Parathyroid adenoma (tissue), 2 donors: ENCODE data around the gene MYL5.

Experiments
- H2AFZ ChIP-seq: fragments of 300-600 bp; sonication (generic); one replicate; pipeline ENCODE4 v1.7.0; 2017; ENCODE audit warnings: antibody characterized with exemption, mild to moderate bottlenecking
- H3K27ac ChIP-seq: fragments of 300-600 bp; sonication (generic); one replicate; pipeline ENCODE4 v1.7.0; 2017
- H3K27me3 ChIP-seq: fragments of 300-600 bp; sonication (generic); one replicate; pipeline ENCODE4 v1.7.0; 2017; ENCODE audit warnings: low read length; ENCODE audit not compliant: control insufficient read depth, insufficient read depth
- H3K36me3 ChIP-seq: fragments of 300-600 bp; sonication (generic); one replicate; pipeline ENCODE4 v1.7.0; 2017; ENCODE audit warnings: low read length; ENCODE audit not compliant: control insufficient read depth, insufficient read depth
- H3K4me1 ChIP-seq: fragments of 300-600 bp; sonication (generic); one replicate; pipeline ENCODE4 v1.7.0; 2017; ENCODE audit warnings: control low read depth
- H3K4me2 ChIP-seq: fragments of 300-600 bp; sonication (generic); one replicate; pipeline ENCODE4 v1.7.0; 2017; ENCODE audit warnings: low read length
- H3K4me3 ChIP-seq: fragments of 300-600 bp; sonication (generic); one replicate; pipeline ENCODE4 v1.7.0; 2017; ENCODE audit warnings: low read depth, low read length
- H3K79me2 ChIP-seq: fragments of 300-600 bp; sonication (generic); one replicate; pipeline ENCODE4 v1.7.0; 2017; ENCODE audit warnings: control low read depth
- H3K9ac ChIP-seq: fragments of 300-600 bp; sonication (generic); one replicate; pipeline ENCODE4 v1.7.0; 2017; ENCODE audit warnings: mild to moderate bottlenecking
- H3K9me3 ChIP-seq: fragments of 300-600 bp; sonication (generic); one replicate; pipeline ENCODE4 v1.7.0; 2017; ENCODE audit warnings: low read length; ENCODE audit not compliant: control insufficient read depth
- TF ChIP-seq, protein P1 (sequence below): fragments of 300-600 bp; sonication (generic); IDR thresholded peaks from one replicate; pipeline ENCODE4 v1.7.0; 2017; ENCODE audit warnings: antibody characterized with exemption, mild to moderate bottlenecking
- donor health status: primary hyperparathyroidism.

The MYL5 gene

DNA sequence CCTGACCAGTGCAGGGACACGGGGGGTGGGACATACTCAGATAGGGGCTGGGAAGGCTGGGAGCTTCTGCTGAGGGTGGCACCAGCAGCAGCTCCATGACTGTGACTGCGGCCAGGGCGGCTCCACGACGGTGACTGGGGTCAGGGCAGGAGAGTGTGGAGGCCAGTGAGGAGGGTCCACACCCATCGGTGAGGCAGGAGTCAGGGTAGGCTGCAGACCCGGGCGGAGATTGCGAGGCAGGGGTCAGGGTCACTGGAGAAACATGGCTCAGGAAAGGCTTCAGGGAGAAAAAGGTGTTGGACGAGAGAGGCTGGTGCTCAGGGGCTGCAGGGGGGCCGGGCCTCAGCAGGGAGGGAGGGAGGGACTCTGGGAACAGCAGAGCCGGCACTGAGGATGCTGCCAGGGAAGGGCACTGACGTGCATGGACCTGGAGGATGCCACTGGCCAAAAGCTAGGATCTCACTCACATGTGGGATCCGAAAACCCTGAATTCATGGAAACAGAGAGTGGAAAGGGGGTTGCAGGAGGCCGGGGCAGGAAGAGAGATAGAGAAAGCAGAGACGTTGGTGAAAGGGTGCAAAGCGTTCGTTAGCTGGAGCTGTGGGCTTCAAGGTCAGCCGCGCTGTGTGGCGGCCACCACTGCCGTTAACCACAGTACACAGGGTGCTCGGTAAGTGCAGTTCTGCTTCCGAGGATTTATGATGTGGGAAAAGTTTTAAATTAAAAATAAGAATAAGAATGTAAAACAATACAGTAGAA lies 22.3 kb upstream of the MYL5 start:
- TF ChIP-seq, protein P1, sequence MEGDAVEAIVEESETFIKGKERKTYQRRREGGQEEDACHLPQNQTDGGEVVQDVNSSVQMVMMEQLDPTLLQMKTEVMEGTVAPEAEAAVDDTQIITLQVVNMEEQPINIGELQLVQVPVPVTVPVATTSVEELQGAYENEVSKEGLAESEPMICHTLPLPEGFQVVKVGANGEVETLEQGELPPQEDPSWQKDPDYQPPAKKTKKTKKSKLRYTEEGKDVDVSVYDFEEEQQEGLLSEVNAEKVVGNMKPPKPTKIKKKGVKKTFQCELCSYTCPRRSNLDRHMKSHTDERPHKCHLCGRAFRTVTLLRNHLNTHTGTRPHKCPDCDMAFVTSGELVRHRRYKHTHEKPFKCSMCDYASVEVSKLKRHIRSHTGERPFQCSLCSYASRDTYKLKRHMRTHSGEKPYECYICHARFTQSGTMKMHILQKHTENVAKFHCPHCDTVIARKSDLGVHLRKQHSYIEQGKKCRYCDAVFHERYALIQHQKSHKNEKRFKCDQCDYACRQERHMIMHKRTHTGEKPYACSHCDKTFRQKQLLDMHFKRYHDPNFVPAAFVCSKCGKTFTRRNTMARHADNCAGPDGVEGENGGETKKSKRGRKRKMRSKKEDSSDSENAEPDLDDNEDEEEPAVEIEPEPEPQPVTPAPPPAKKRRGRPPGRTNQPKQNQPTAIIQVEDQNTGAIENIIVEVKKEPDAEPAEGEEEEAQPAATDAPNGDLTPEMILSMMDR, result no peak
- H2AFZ ChIP-seq, result no peak overlapping the region
- H3K79me2 ChIP-seq, result no peaks in the 10 kb centered on the region
- no peak overlapping the region for H3K9ac ChIP-seq
- no peaks in the 10 kb centered on the region for H3K4me1 ChIP-seq
- H3K27me3 ChIP-seq, result no peaks in the 10 kb centered on the region
- no peaks in the 10 kb centered on the region for H3K36me3 ChIP-seq
- no peaks in the 10 kb centered on the region for H3K9me3 ChIP-seq
- no peak overlapping the region for H3K4me3 ChIP-seq
- no peak overlapping the region for H3K27ac ChIP-seq
- no peak overlapping the region for H3K4me2 ChIP-seq

DNA sequence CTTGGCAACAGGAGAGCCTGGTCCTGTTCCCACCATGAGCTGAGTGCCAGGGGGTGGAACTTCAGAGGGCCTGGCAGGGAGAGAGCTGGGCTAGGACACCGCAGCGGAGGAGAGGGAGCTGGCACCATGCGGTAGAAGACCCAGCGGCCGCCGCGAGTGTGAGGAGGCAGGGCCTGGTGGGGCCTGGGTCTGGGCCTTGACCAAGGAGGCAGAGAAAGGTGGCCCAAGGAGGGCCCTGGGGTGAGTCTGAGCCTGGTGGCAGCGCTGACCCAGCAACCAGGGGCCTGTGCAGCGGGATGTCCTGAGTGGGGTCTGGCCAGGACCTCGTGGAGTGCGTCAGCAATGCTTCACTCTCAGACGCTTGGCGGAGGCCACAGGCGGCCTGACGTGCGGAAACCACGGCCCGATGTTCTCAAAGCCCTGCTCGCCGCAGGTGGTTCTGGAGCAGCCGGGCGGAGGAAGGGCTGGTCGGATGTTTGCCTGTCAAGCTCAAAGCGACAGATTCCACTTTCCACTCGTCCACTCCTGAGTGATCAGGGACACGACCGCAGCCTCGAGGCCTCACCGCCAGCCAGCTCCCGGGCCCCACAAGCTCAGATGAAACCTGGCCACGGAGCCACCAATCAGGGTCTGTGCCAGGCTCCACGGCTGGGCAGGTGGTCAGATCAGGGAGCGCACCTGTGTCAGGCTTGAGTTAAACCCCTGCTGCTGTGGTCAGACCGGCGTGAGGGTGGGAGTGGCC lies 21.1 kb upstream of the MYL5 start:
- TF ChIP-seq, protein P1, result no peak
- Histone ChIP-seq H3K4me3 (no peak overlapping the region), H3K4me1 (no peaks in the 10 kb centered on the region), H2AFZ (no peak overlapping the region), H3K9ac (no peak overlapping the region), H3K9me3 (no peaks in the 10 kb centered on the region), H3K36me3 (no peaks in the 10 kb centered on the region), H3K27ac (no peak overlapping the region), H3K4me2 (no peak overlapping the region), H3K79me2 (no peaks in the 10 kb centered on the region), H3K27me3 (no peaks in the 10 kb centered on the region)

DNA sequence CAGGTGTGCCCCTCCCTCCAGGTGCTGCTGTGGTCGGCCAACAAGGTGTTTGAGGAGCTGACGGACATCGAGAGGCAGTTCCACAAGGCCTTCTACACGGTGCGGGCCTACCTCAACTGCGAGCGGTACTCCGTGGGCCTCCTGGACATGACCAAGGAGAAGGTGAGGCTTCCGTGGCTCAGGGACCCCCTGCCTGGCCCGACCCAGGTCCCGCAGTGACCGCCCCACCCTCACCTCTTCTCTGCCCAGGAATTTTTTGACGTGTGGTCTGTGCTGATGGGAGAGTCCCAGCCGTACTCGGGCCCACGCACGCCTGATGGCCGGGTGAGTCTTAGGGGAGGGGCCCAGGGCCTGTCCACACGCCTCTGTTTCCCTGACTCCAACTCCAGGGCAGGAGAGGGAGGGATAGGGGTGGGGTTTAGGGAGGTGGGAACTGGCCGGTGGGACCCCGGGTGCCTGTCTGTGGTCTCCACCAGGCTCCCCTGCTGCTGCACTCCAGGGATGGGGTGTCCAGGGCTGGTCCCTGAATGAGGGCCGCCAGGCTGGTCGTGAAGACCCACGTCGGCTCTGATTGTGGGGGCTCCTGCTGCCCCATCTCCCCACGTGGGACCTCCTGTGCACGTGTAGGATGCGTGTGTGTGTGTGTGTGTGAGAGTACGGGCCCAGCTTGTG lies 20.4 kb upstream of the MYL5 start:
- TF ChIP-seq, protein P1, result no peak
- no peaks in the 10 kb centered on the region for H3K27me3 ChIP-seq
- H3K36me3 ChIP-seq, result no peaks in the 10 kb centered on the region
- no peak overlapping the region for H3K27ac ChIP-seq
- no peaks in the 10 kb centered on the region for H3K9me3 ChIP-seq
- H3K4me1 ChIP-seq, result no peaks in the 10 kb centered on the region
- H2AFZ ChIP-seq, result no peak overlapping the region
- H3K4me3 ChIP-seq, result no peak overlapping the region
- H3K4me2 ChIP-seq, result no peak overlapping the region
- no peaks in the 10 kb centered on the region for H3K79me2 ChIP-seq
- H3K9ac ChIP-seq, result no peak overlapping the region

DNA sequence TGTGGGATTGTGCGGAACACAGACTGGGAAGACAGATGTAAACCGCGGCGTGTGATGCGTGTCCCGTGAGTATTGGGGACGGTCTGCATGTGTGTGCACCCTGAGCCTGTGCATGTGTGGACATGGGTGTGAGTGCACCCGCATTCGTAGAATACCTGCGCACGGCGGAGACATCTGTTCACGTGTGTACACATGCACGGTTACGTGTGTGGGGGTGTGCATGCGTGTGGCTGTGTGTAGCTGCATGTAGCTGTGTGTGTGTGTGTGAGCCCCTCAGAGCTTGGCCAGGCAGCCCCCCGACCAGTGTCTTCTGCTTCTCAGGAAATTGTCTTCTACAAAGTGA lies 19.9 kb upstream of the MYL5 start:
- Histone ChIP-seq H3K4me2 (no peak overlapping the region), H3K79me2 (no peaks in the 10 kb centered on the region), H3K36me3 (no peaks in the 10 kb centered on the region), H3K4me1 (no peaks in the 10 kb centered on the region), H3K9ac (no peak overlapping the region), H2AFZ (no peak overlapping the region), H3K4me3 (no peak overlapping the region), H3K27me3 (no peaks in the 10 kb centered on the region), H3K9me3 (no peaks in the 10 kb centered on the region), H3K27ac (no peak overlapping the region)
- TF ChIP-seq, protein P1, result no peak
